ENCODE data around the gene C1orf232. TPM values are rescaled to one million over a fixed set of nuclear protein-coding genes. Genes with fewer than 3 reads are reported as not detected.

The C1orf232 gene
- total and polyA plus RNA-seq, 9 of the 15 experiments (the other 6 are each of a cell fraction or from before 2014, with no cell fraction given): not detected

- TF ChIP-seq ZNF592 (IDR thresholded peaks at IDR 0.05): peak; percentile 97
- no peak for TF ChIP-seq HDAC6 (IDR thresholded peaks at IDR 0.05; ENCODE audit: low read depth, low read length)
- TF ChIP-seq SRSF9 (IDR thresholded peaks at IDR 0.05; ENCODE audit: borderline replicate concordance, low read depth, low read length): no peak
- no peak for TF ChIP-seq SIN3B (IDR thresholded peaks at IDR 0.05; ENCODE audit: low read depth)
- TF ChIP-seq ZNF316 (IDR thresholded peaks at IDR 0.05): peak; percentile 34; the same call in 1 of the 2 replicates
- TF ChIP-seq FOXK1 (CRISPR knock-in tag; IDR thresholded peaks at IDR 0.05; ENCODE audit: borderline replicate concordance): no peak
- TF ChIP-seq KLF10 (CRISPR knock-in tag; IDR thresholded peaks at IDR 0.05): no peak
- peak; percentile 92 for TF ChIP-seq SMARCE1 (IDR thresholded peaks at IDR 0.05)
- TF ChIP-seq NELFE (IDR thresholded peaks at IDR 0.05; ENCODE audit: insufficient read depth, insufficient read length): no peak
- no peak for TF ChIP-seq PATZ1 (CRISPR knock-in tag; IDR thresholded peaks at IDR 0.05; ENCODE audit: borderline replicate concordance)
- TF ChIP-seq NEUROD1 (IDR thresholded peaks at IDR 0.05; ENCODE audit: borderline replicate concordance, low read depth, low read length, partially characterized antibody): no peak
- no peak for TF ChIP-seq NCOA4 (IDR thresholded peaks at IDR 0.05; ENCODE audit: partially characterized antibody)
- TF ChIP-seq ZNF239 (CRISPR knock-in tag; IDR thresholded peaks at IDR 0.05): peak; percentile 40; the same call in 1 of the 2 replicates
- no peak for TF ChIP-seq BDP1 (IDR thresholded peaks at IDR 0.05; ENCODE audit: insufficient read depth, insufficient read length)
- no peak for TF ChIP-seq MCM2 (IDR thresholded peaks at IDR 0.05; ENCODE audit: low read depth)
- no peak for TF ChIP-seq ZNF3 (CRISPR knock-in tag; IDR thresholded peaks at IDR 0.05)
- peak; percentile 74 for TF ChIP-seq L3MBTL2 (IDR thresholded peaks at IDR 0.05)
- 0 out of 2 replicates have a peak, but pooled peaks have one; percentile 40 for TF ChIP-seq RNF2 (IDR thresholded peaks at IDR 0.05)
- TF ChIP-seq ZBTB26 (CRISPR knock-in tag; IDR thresholded peaks at IDR 0.05): no peak
- TF ChIP-seq CSDE1 (IDR thresholded peaks at IDR 0.05): 0 out of 4 replicates have a peak, but pooled peaks of 1 of the 2 experiments have one; percentile 18
These were observed 45.5 kb downstream of the C1orf232 start (continued) for GRCh38 chr1:26122988-26123973.
